Activated T-cell treated with anti-CD3 and anti-CD28 coated beads, Interleukin-2, amount 50 U/mL, for 24 hours (primary cell): Measurements from ENCODE around the gene PSMC5.
"Not testable (repeated sequence)": the region's sequence is repeated elsewhere in the genome, so short reads cannot be mapped to it uniquely, and the experiment has no call there.

ENCODE experiments used
- DNase-seq: peaks from one replicate; pipeline ENCODE4 v3.0.0-alpha.2; 2020
- H3K27ac Mint-ChIP-seq: 2 replicates; pipeline ENCODE4 v1.8.0; 2020; ENCODE audit warnings: mild to moderate bottlenecking, mixed read lengths
- H3K27me3 Mint-ChIP-seq: 2 replicates; pipeline ENCODE4 v1.8.0; 2020; ENCODE audit warnings: mixed read lengths
- H3K36me3 Mint-ChIP-seq: 2 replicates; pipeline ENCODE4 v1.8.0; 2020; ENCODE audit warnings: low read depth, mixed read lengths
- H3K4me1 Mint-ChIP-seq: 2 replicates; pipeline ENCODE4 v1.8.0; 2020; ENCODE audit warnings: low read depth, mixed read lengths
- H3K4me3 Mint-ChIP-seq: 2 replicates; pipeline ENCODE4 v1.8.0; 2020; ENCODE audit warnings: mild to moderate bottlenecking, moderate library complexity, mixed read lengths
- H3K9me3 Mint-ChIP-seq: 2 replicates; pipeline ENCODE4 v1.8.0; 2020; ENCODE audit warnings: mixed read lengths

Gene PSMC5

DNA sequence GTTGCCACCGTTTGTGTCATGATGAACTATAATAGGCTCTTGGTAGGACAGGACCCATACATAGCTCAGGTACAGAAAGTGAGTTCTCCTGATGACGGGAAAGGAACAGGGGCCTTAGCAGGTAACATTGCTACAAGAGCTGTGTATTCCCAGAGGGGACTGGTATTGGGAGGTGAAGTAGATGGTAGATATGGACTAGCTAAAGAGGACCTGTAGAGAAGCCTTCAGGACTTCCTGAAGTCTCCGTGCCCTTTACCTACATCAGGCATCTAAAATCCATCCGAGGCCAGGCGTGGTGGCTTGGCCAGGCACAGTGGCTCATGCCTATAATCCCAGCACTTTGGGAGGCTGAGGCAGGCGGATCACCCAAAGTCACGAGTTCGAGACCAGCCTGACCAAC lies 28.0 kb downstream of the PSMC5 start:
- H3K4me3 Mint-ChIP-seq, result no peak overlapping the region
- H3K27ac Mint-ChIP-seq, result no peak overlapping the region
- no peak for DNase-seq
- no peaks in the 10 kb centered on the region for H3K27me3 Mint-ChIP-seq
- H3K36me3 Mint-ChIP-seq, result no peaks in the 10 kb centered on the region
- no peaks in the 10 kb centered on the region for H3K4me1 Mint-ChIP-seq
- H3K9me3 Mint-ChIP-seq, result no peaks in the 10 kb centered on the region

DNA sequence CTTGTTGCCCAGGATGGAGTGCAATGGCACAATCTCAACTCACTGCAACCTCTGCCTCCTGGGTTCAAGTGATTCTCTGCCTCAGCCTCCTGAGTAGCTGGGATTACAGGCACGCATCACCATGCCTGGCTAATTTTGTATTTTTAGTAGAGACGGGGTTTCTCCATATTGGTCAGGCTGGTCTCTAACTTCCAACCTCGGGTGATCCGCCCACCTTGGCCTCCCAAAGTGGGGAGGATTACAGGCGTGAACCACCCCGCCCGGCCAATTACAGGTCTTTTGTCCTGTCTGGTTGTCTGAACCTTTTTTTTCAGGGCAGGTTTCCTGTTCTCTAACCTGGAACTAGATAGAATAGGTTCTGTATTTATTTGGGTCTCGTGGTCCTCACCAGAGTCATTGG lies 29.2 kb downstream of the PSMC5 start:
- H3K4me3 Mint-ChIP-seq, DNase-seq, H3K36me3 Mint-ChIP-seq, H3K4me1 Mint-ChIP-seq, H3K27ac Mint-ChIP-seq, H3K27me3 Mint-ChIP-seq, H3K9me3 Mint-ChIP-seq: not testable (repeated sequence)

DNA sequence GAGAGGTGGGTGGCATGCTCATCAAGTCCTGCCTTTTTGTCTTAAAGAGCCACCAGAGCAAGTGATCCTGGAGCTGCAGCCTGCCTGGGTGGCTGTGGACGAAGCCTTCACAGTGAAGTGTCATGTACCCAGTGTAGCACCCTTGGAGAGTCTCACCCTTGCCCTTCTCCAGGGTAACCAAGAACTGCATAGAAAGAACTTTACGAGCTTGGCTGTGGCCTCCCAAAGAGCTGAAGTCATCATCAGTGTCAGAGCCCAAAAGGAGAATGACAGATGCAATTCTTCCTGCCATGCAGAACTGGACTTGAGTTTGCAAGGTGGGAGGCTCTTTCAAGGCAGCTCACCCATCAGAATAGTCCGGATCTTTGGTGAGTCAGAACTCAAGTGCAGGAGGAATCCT lies 32.0 kb downstream of the PSMC5 start:
- Mint-ChIP-seq H3K27ac (no peak overlapping the region), H3K4me3 (no peak overlapping the region), H3K36me3 (no peaks in the 10 kb centered on the region), H3K4me1 (no peaks in the 10 kb centered on the region), H3K9me3 (no peaks in the 10 kb centered on the region), H3K27me3 (no peaks in the 10 kb centered on the region)
- no peak for DNase-seq

DNA sequence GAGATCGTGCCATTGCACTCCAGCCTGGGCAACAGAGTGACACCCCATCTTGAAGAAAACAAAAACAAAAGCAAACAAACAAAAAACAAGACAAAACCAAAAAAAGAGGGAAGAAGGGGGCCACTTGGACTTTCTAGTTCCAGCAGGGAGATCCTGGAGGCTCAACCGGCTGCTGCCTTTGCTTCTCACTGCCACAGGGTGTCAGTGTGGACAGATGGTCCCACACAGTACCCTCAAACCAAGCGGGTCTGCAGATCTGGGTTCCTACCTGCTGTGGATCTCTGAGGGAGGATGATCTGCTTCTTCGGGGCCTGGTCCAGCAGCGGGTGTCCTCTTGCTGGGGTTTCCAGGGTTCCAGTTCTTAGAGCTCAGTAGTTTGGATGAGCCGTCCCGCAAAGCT lies 39.4 kb downstream of the PSMC5 start:
- H3K27me3 Mint-ChIP-seq, DNase-seq, H3K4me3 Mint-ChIP-seq, H3K27ac Mint-ChIP-seq, H3K9me3 Mint-ChIP-seq, H3K36me3 Mint-ChIP-seq, H3K4me1 Mint-ChIP-seq: not testable (repeated sequence)

DNA sequence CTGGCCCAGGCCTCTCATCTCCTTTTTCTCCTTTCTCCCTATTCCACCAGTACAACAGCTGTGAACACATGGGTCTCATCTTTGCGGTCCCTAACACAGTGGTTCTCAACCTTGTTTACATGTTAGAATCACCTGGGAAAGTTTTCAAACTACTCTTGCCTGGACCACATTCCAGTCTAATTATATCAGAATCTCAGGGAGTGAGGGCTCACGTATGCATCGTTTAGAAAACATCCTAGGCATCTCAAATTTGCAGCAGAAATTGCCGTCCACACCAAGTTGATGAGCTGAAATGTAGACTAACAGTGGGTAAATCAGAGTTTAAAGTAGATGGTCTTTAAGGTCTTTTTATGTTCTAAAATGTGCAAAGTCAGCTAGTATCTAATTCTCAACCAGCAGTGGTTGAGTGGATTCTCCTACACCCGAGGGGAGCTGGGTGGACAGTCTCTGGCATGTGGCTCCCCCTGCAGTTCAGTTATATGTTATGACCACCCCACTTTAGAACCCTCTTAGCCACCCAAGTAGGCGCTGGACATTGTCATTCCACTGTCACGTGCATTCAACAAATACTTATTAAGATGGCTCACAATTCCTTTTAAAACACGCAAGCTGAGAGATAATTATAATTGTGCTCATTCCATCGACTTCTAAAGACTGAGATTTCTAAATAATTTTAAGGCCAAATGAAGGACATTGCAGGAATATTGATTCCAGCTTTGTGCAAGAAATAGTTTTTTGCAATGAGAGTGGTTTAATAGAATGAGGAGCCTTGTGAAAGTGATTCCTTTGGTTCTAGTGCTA lies 42.5 kb downstream of the PSMC5 start:
- H3K4me3 Mint-ChIP-seq, H3K36me3 Mint-ChIP-seq, H3K9me3 Mint-ChIP-seq, H3K4me1 Mint-ChIP-seq, H3K27me3 Mint-ChIP-seq, H3K27ac Mint-ChIP-seq, DNase-seq: not testable (repeated sequence)

DNA sequence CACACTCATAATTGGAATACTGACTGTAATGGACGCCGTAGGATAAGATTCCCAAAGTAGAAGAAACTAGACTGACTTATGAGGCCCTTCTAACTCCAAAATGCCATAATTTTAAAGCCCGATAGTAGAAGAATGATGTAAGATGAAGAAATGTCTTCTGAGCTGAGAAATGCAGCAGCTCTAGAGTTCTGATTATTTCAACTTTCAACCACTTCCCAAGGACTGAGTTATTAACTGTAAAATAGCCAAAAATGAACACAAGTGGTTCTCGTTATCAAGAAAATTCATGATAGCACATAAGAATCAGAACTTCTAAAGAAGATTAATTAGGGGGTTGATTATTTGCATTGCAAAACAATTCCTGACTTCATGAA lies 43.0 kb downstream of the PSMC5 start:
- H3K27ac Mint-ChIP-seq, H3K4me1 Mint-ChIP-seq, DNase-seq, H3K36me3 Mint-ChIP-seq, H3K4me3 Mint-ChIP-seq, H3K9me3 Mint-ChIP-seq, H3K27me3 Mint-ChIP-seq: not testable (repeated sequence)

DNA sequence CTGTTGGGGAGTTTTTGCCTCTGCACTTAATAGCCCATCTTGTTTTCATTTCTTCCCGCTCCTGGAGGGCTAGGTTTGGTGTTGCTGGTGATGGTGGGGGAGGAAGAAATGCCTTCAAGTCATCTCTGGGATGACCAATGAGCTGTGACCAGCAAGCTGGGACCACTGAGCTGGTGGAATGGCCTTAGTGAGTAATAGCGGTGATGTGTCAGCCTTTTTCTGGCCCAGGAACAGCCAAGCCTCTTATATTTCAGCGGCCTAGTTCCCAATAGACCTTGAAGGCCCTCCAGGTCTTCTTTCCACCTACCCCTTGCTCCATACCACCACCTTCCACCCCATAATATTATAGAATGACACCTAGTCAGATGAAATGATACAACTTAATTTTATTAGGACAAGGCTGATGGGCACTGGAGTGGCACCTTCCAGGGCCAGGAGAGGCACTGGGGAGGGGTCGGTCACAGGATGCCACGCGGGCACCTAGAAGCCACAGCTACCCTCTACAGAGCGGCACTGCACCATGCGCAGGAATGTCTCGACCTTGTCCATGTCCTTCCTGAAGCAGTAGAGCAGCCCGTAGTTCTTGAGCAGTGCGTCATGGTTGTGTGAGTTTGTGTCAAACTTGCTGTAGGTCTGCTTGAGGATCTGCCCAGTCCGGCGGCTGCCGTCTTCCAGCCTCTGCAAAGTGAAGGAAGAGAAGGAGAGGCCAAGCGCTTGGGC lies 44.6 kb downstream of the PSMC5 start:
- not testable (repeated sequence) for H3K27me3 Mint-ChIP-seq, H3K36me3 Mint-ChIP-seq, H3K27ac Mint-ChIP-seq, DNase-seq, H3K9me3 Mint-ChIP-seq, H3K4me3 Mint-ChIP-seq, H3K4me1 Mint-ChIP-seq

DNA sequence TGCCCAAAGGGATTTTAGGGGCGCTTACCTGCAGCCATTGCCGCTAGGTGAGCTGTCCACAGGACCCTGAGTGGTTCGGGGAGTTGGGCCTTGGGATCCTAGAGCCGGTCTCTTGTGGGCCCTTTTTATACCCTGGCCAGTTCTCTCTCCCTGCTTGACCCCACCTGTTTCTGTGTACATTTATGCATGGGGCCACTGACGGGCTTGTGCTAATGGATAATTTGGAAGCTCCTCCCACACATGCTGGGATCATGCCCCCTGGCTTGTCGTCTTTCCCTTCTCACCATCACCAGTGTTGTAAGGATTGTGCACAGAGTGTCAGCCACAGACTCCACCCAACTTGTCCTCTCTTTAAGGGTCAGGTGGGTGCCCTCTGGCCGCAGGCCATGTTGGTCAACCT lies 46.3 kb downstream of the PSMC5 start, which contains the start of gene CSH2:
CSH2 (minus strand) TSS at position 101 of the 400 bp plus-strand sequence; CDS start at position 38, 63 bp downstream.
- DNase-seq, H3K9me3 Mint-ChIP-seq, H3K4me3 Mint-ChIP-seq, H3K27ac Mint-ChIP-seq, H3K27me3 Mint-ChIP-seq, H3K36me3 Mint-ChIP-seq, H3K4me1 Mint-ChIP-seq: not testable (repeated sequence)

DNA sequence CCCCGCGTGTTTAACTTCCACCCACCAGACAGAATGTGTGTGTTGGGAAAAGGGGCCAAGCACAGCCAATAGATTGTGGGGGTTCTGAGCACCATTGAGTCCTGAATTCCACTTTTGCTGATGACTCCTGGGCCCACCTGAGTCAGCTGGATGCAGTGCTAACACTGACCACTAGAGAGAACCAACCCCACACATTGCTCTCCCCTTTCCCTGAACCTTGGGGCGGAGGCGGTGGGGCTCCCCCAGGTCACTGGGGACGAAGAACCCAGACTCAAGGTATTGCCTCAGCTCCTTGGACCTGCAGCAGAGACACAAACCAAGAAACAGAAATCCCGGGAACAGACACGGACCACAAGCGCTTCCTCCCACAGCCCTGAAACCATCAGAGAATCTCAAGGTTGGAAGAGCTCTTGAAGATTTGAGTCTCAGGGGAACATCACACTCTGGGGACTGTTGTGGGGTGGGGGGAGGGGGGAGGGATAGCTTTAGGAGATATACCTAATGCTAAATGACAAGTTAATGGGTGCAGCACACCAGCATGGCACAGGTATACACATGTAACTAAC lies 46.9 kb downstream of the PSMC5 start:
- not testable (repeated sequence) for H3K9me3 Mint-ChIP-seq, DNase-seq, H3K4me3 Mint-ChIP-seq, H3K4me1 Mint-ChIP-seq, H3K27me3 Mint-ChIP-seq, H3K27ac Mint-ChIP-seq, H3K36me3 Mint-ChIP-seq

DNA sequence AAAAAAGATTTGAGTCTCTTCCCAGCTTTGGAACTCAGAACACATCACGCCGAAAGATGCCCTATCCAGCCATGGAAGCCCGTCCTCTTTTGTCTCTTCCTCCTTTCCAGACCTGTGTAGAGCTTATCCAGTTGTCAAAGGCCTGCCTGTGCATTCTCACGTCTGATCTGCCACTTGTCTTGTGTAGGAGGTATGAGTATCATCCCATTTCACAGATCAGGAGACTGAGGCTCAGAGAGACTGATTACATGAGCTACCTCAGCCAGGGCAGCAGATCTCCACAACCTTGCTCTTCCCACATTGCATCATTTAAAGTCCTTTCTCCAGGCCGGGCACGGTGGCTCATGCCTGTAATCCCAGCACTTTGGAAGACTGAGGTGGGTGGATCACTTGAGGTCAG lies 47.5 kb downstream of the PSMC5 start:
- not testable (repeated sequence) for H3K36me3 Mint-ChIP-seq, H3K27me3 Mint-ChIP-seq, H3K4me1 Mint-ChIP-seq, H3K27ac Mint-ChIP-seq, DNase-seq, H3K9me3 Mint-ChIP-seq, H3K4me3 Mint-ChIP-seq

DNA sequence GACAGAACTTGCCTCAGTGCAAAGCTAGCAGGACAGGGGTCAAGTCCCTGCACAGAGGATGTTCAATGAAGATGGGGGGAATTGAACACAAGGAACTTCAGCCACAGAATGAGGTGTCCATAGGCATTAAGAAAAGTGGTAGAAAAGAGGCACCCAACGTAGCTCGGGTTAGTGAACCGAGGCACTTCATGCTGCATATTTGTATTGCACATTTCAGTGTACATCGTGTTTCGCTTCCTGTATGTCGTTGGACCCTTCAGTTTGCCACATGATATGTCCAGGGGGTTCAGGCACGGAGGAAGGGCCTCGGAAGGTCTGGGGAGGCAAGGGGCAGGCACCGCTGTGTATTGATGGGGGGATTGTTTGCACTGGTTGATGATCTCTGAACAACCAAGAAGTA lies 51.2 kb downstream of the PSMC5 start:
- H3K4me1 Mint-ChIP-seq, H3K27ac Mint-ChIP-seq, H3K9me3 Mint-ChIP-seq, H3K27me3 Mint-ChIP-seq, H3K36me3 Mint-ChIP-seq, DNase-seq, H3K4me3 Mint-ChIP-seq: not testable (repeated sequence)

DNA sequence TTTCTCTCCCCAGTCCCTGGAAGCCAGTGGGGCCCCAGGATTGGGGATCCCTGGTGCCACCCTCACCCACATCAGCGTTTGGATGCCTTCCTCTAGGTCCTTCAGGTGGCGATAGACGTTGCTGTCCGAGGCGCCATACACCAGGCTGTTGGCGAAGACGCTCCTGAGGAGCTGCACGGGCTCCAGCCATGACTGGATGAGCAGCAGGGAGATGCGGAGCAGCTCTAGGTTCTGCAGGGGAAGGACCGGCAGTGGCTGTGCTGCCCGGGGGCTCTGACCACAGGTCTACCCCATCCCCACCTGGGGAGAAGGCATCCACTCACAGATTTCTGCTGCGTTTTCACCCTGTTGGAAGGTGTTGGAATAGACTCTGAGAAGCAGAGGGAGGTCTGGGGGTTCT lies 53.5 kb downstream of the PSMC5 start:
- Mint-ChIP-seq H3K4me3 (no peak overlapping the region), H3K27ac (no peak overlapping the region), H3K9me3 (no peaks in the 10 kb centered on the region), H3K4me1 (peaks cover 2% of the 10 kb centered on the region), H3K27me3 (no peaks in the 10 kb centered on the region), H3K36me3 (no peaks in the 10 kb centered on the region)
- no peak for DNase-seq

DNA sequence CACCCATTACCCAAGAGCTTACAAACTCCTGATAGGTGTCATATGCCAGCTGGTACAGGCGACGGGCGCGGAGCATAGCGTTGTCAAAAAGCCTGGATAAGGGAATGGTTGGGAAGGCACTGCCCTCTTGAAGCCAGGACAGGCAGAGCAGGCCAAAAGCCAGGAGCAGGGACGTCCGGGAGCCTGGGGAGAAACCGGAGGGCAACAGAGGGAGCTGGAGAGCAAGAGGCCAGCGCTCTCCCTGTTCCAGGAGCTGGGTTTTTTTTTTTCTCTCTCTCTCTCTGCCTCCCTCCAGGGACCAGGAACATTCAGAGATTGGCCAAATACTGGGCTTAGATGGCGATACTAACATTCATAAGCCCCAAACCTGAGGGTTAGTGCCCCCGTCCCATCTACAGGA lies 54.1 kb downstream of the PSMC5 start:
- not testable (repeated sequence) for H3K27ac Mint-ChIP-seq, H3K4me1 Mint-ChIP-seq, H3K27me3 Mint-ChIP-seq, H3K4me3 Mint-ChIP-seq, H3K36me3 Mint-ChIP-seq, DNase-seq, H3K9me3 Mint-ChIP-seq
